ENCODE results near the gene GARNL3. TPM values are rescaled to one million over a fixed set of nuclear protein-coding genes. Genes with fewer than 3 reads are reported as not detected.

GARNL3 gene
- total RNA-seq, 5 donors from 2014 or later (not counting 1 experiment from before 2014, with no cell fraction given), result 3.3 to 5.7 (median 3.6) TPM

DNA sequence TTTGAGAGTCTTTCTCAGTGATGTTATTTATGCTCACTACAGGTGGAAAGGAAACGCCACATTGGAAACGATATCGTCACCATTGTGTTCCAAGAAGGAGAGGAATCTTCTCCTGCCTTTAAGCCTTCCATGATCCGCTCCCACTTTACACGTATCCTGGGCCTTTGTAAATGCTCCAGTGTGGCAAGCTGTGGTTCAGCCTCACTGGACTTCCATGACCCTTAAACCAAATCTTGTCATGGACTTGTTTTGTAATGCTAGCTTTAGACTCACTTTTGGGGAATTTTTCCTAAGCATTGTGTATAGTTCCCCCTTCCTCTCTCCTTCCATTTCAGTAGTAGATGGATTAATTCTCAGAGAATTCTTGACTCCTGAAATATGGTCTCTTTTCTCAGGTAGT is 71.5 kb downstream of the GARNL3 start:
- H3K9me3 ChIP-seq, result no peaks in the 10 kb centered on the region
- H3K4me1 Mint-ChIP-seq, result no peaks in the 10 kb centered on the region
- H3K4me3 ChIP-seq (ENCODE audit: control insufficient read depth in 1 of 2, extremely low read depth in 1 of 2, low read length in 1 of 2), result no peak overlapping the region
- H3K27me3 Mint-ChIP-seq, result peaks cover 0 to 14% of the 10 kb centered on the region in 2 donors
- WGBS (ENCODE audit: insufficient coverage), result 86% methylated on average over 3 of the region's 5 CpGs
- ATAC-seq (replicated peaks in 1 of 4), result no peak
- H3K27ac Mint-ChIP-seq, result no peak overlapping the region
- H3K4me3 Mint-ChIP-seq, result no peak overlapping the region
- H3K36me3 Mint-ChIP-seq, result no peaks in the 10 kb centered on the region
- ChIA-PET CTCF (no interaction called here), POLR2A (no interaction called here)
- no peak overlapping the region for H3K27ac ChIP-seq (ENCODE audit: low read length)
- H3K4me1 ChIP-seq (ENCODE audit: control insufficient read depth in 1 of 2, extremely low read depth in 1 of 2, insufficient read depth in 2 of 2, low read length in 2 of 2), result no peaks in the 10 kb centered on the region
- DNase-seq, result no peak
- H3K27me3 ChIP-seq (replicated peaks in 1 of 2; ENCODE audit: control insufficient read depth in 2 of 2, extremely low read depth in 1 of 2, insufficient read depth in 2 of 2, low read length in 1 of 2), result peaks cover 0 to 5% of the 10 kb centered on the region in 2 experiments
- no peaks in the 10 kb centered on the region for H3K9me3 Mint-ChIP-seq
- no peaks in the 10 kb centered on the region for H3K36me3 ChIP-seq (ENCODE audit: control insufficient read depth in 2 of 2, extremely low read depth in 1 of 2, insufficient read depth in 1 of 2, low read length in 1 of 2)

DNA sequence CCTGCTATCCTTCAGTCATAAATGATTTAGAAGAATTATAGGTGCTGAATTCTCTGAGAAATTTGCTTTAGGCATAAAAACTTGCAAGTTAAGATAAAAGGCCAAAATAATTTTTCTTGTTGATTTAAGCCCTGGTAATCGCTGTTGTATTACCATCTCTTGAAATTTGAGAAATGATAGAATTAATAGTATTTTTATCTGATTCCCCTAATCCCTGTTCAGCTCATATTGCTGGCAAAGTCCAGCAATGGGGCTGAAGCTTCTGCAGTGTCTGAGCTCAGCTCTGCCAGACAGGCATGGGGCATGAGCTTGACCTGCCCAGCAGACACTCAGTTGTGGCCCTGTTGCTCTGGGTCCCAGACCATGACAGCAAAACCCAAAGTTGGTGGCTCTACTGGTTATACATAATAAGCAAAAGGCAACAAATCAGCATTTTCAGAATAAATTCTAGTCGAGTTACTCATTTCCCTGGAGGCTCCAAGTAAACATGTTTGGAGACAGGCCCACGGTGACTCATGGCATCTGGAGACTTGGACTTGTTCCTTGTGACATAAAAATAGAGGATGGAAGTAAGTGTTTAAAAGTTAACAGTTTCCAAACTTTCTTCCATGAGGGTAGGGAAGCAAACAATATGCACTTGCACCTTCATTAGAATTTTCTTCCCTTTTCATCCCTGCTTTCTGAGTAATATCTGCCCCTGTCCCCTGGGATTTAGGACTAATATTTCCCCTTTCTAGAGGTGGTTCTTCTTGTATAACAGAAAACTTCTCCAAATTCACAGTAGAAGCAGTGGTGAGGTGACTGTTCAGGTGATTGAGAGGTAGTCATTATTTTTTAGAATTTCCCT is 72.2 kb downstream of the GARNL3 start:
- Histone ChIP-seq H3K9me3 (no peaks in the 10 kb centered on the region), H3K4me1 (ENCODE audit: control insufficient read depth in 1 of 2, extremely low read depth in 1 of 2, insufficient read depth in 2 of 2, low read length in 2 of 2) (no peaks in the 10 kb centered on the region), H3K27me3 (replicated peaks in 1 of 2; ENCODE audit: control insufficient read depth in 2 of 2, extremely low read depth in 1 of 2, insufficient read depth in 2 of 2, low read length in 1 of 2) (peaks cover 0 to 5% of the 10 kb centered on the region in 2 experiments), H3K36me3 (ENCODE audit: control insufficient read depth in 2 of 2, extremely low read depth in 1 of 2, insufficient read depth in 1 of 2, low read length in 1 of 2) (no peaks in the 10 kb centered on the region), H3K4me3 (ENCODE audit: control insufficient read depth in 1 of 2, extremely low read depth in 1 of 2, low read length in 1 of 2) (no peak overlapping the region), H3K27ac (ENCODE audit: low read length) (no peak overlapping the region)
- no peak for DNase-seq
- Mint-ChIP-seq H3K4me3 (no peak overlapping the region), H3K9me3 (no peaks in the 10 kb centered on the region), H3K27ac (no peak overlapping the region), H3K36me3 (peaks cover 3% of the 10 kb centered on the region), H3K27me3 (peaks cover 0 to 13% of the 10 kb centered on the region in 2 donors), H3K4me1 (no peaks in the 10 kb centered on the region)
- ChIA-PET CTCF (interaction anchor here in 1 of 2 donors (0.6 kb wide), 1 partner anchor 17 kb away, joined by 3 read pairs; no protein-coding TSS in a partner anchor), POLR2A (no interaction called here)
- WGBS (ENCODE audit: insufficient coverage), result 71% methylated on average over 1 of the region's 3 CpGs
- ATAC-seq (replicated peaks in 1 of 4), result no peak

DNA sequence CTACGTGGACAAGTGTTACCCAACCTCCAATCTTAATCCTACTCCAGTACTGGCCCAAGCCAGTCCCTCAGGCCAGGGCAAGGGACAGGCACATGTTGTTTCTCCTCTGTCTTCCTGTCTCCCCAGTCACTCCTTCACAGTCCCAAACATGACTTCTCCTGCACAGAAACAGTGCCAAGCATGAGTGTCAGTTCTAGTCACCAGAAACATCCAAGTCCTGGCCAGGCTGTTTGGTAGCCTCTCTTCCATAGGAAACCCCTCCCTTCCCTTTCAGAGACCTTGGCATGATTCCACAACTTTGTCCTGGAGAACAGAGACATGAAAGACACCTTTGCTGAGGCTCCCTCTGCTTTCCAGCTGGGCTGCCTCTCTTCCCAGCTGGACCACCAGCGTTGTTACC is 76.1 kb downstream of the GARNL3 start:
- ATAC-seq (replicated peaks in 1 of 4) (no peak), DNase-seq (no peak)
- Mint-ChIP-seq H3K4me1 (no peaks in the 10 kb centered on the region), H3K9me3 (no peaks in the 10 kb centered on the region), H3K36me3 (peaks cover 4% of the 10 kb centered on the region), H3K4me3 (no peak overlapping the region), H3K27me3 (peaks cover 0 to 8% of the 10 kb centered on the region in 2 donors), H3K27ac (no peak overlapping the region)
- WGBS (ENCODE audit: insufficient coverage), result 68% methylated on average over 2 of the region's 2 CpGs
- Histone ChIP-seq H3K4me3 (ENCODE audit: control insufficient read depth in 1 of 2, extremely low read depth in 1 of 2, low read length in 1 of 2) (no peak overlapping the region), H3K9me3 (no peaks in the 10 kb centered on the region), H3K27me3 (replicated peaks in 1 of 2; ENCODE audit: control insufficient read depth in 2 of 2, extremely low read depth in 1 of 2, insufficient read depth in 2 of 2, low read length in 1 of 2) (peaks cover 0 to 5% of the 10 kb centered on the region in 2 experiments), H3K4me1 (ENCODE audit: control insufficient read depth in 1 of 2, extremely low read depth in 1 of 2, insufficient read depth in 2 of 2, low read length in 2 of 2) (no peaks in the 10 kb centered on the region), H3K36me3 (ENCODE audit: control insufficient read depth in 2 of 2, extremely low read depth in 1 of 2, insufficient read depth in 1 of 2, low read length in 1 of 2) (no peaks in the 10 kb centered on the region), H3K27ac (ENCODE audit: low read length) (no peak overlapping the region)
- ChIA-PET POLR2A (no interaction called here), CTCF (no interaction called here)

DNA sequence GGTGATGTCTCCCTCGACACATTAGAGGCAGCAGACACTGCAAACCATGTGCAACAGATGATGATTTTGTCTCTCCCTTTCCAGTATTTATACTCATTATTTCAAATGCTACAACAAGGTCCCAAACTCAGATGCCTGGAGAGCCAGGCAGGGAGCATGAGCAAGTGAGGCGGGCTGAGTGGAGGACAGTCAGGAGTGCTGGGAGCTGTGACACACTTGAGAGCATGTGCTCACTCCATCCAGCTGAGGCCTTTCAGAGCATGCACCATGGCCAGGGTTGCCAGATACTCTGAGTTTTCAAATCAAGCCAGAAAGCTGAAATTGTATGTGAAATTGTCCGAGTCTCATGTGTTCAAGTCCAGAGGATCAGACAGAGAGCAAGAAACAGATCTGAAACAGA is 76.6 kb downstream of the GARNL3 start:
- WGBS (ENCODE audit: insufficient coverage), result 91% methylated on average over 3 of the region's 3 CpGs
- H3K36me3 Mint-ChIP-seq, result peaks cover 4% of the 10 kb centered on the region
- H3K27me3 ChIP-seq (replicated peaks in 1 of 2; ENCODE audit: control insufficient read depth in 2 of 2, extremely low read depth in 1 of 2, insufficient read depth in 2 of 2, low read length in 1 of 2), result peaks cover 0 to 5% of the 10 kb centered on the region in 2 experiments
- no peak overlapping the region for H3K27ac ChIP-seq (ENCODE audit: low read length)
- no peaks in the 10 kb centered on the region for H3K4me1 ChIP-seq (ENCODE audit: control insufficient read depth in 1 of 2, extremely low read depth in 1 of 2, insufficient read depth in 2 of 2, low read length in 2 of 2)
- H3K9me3 ChIP-seq, result no peaks in the 10 kb centered on the region
- no peaks in the 10 kb centered on the region for H3K9me3 Mint-ChIP-seq
- H3K4me3 ChIP-seq (ENCODE audit: control insufficient read depth in 1 of 2, extremely low read depth in 1 of 2, low read length in 1 of 2), result no peak overlapping the region
- CTCF ChIA-PET, result no interaction called here
- no peaks in the 10 kb centered on the region for H3K36me3 ChIP-seq (ENCODE audit: control insufficient read depth in 2 of 2, extremely low read depth in 1 of 2, insufficient read depth in 1 of 2, low read length in 1 of 2)
- H3K4me1 Mint-ChIP-seq, result no peaks in the 10 kb centered on the region
- DNase-seq (no peak), ATAC-seq (replicated peaks in 1 of 4) (no peak)
- POLR2A ChIA-PET, result no interaction called here
- peaks cover 0 to 8% of the 10 kb centered on the region in 2 donors for H3K27me3 Mint-ChIP-seq
- H3K27ac Mint-ChIP-seq, result no peak overlapping the region
- H3K4me3 Mint-ChIP-seq, result no peak overlapping the region

DNA sequence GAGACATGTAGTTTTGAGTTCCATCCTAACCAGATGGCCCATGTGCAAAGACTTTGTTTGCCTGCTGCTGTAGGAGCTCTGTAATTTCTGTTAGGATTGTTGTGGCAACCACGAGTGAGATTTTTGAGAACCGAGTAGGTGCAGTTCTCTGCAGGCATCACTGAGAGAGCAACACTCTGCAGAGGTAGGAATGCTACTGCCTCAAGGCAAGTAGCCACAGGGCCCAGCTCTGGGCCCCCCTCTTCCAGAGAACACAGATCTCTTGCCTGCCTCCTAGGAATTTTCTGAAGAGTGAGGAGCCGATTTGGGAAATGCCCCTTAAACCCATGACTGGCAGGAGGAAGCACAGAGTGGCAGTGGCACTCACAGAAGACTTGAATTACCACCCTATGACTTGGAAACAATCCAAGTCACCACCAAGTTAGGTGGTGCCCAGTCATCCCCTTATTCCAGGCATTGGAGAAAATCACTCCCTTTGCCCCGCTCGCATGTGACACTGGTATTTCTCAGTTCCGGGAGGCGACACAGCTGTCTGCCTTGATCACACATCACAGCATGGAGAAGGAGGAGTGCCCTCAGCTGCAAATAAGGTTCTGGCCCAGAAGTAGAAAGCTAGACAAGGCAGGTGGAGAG is 79.9 kb downstream of the GARNL3 start:
- H3K4me3 ChIP-seq (ENCODE audit: control insufficient read depth in 1 of 2, extremely low read depth in 1 of 2, low read length in 1 of 2), result no peak overlapping the region
- Mint-ChIP-seq H3K9me3 (no peaks in the 10 kb centered on the region), H3K27ac (no peak overlapping the region), H3K4me1 (no peaks in the 10 kb centered on the region), H3K27me3 (peaks cover 2 to 17% of the 10 kb centered on the region in 2 donors), H3K36me3 (peaks cover 4% of the 10 kb centered on the region), H3K4me3 (no peak overlapping the region)
- DNase-seq, result no peak
- WGBS (ENCODE audit: insufficient coverage), result 88% methylated on average over 5 of the region's 7 CpGs
- POLR2A ChIA-PET, result interaction anchor here in 1 of 2 donors (0.6 kb wide), 1 partner anchor 29 kb away, joined by 3 read pairs; no protein-coding TSS in a partner anchor
- CTCF ChIA-PET, result no interaction called here
- ATAC-seq (replicated peaks in 1 of 4), result no peak
- H3K27me3 ChIP-seq (replicated peaks in 1 of 2; ENCODE audit: control insufficient read depth in 2 of 2, extremely low read depth in 1 of 2, insufficient read depth in 2 of 2, low read length in 1 of 2), result peaks cover 0 to 5% of the 10 kb centered on the region in 2 experiments
- H3K9me3 ChIP-seq, result no peaks in the 10 kb centered on the region
- no peaks in the 10 kb centered on the region for H3K4me1 ChIP-seq (ENCODE audit: control insufficient read depth in 1 of 2, extremely low read depth in 1 of 2, insufficient read depth in 2 of 2, low read length in 2 of 2)
- H3K36me3 ChIP-seq (ENCODE audit: control insufficient read depth in 2 of 2, extremely low read depth in 1 of 2, insufficient read depth in 1 of 2, low read length in 1 of 2), result no peaks in the 10 kb centered on the region
- no peak overlapping the region for H3K27ac ChIP-seq (ENCODE audit: low read length)

DNA sequence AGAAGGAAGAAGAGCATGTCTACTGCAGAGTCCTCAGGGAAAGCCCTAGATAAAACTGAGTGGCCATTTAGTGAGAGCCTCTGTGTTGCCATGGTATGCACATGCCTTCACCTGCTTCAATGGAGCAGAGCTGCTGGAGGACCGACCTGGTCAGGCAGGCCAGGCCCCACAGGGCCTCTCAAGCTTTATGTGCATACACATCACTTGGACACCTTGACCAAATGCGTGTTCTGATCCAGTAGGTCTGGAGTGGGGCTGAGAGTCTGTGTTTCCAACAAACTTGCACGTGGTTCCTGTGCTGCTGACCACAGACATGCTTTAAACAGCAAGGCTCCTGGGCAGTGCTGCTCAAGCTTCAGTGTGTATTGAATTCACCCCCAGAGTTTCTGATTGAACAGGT is 81.0 kb downstream of the GARNL3 start:
- H3K4me1 Mint-ChIP-seq, result no peaks in the 10 kb centered on the region
- no peaks in the 10 kb centered on the region for H3K9me3 Mint-ChIP-seq
- 43% methylated on average over 2 of the region's 3 CpGs for WGBS (ENCODE audit: insufficient coverage)
- DNase-seq, result no peak
- H3K27me3 Mint-ChIP-seq, result peaks cover 4 to 17% of the 10 kb centered on the region in 2 donors
- Histone ChIP-seq H3K4me1 (ENCODE audit: control insufficient read depth in 1 of 2, extremely low read depth in 1 of 2, insufficient read depth in 2 of 2, low read length in 2 of 2) (no peaks in the 10 kb centered on the region), H3K36me3 (ENCODE audit: control insufficient read depth in 2 of 2, extremely low read depth in 1 of 2, insufficient read depth in 1 of 2, low read length in 1 of 2) (no peaks in the 10 kb centered on the region), H3K27me3 (replicated peaks in 1 of 2; ENCODE audit: control insufficient read depth in 2 of 2, extremely low read depth in 1 of 2, insufficient read depth in 2 of 2, low read length in 1 of 2) (peaks cover 2 to 5% of the 10 kb centered on the region in 2 experiments), H3K4me3 (ENCODE audit: control insufficient read depth in 1 of 2, extremely low read depth in 1 of 2, low read length in 1 of 2) (no peak overlapping the region), H3K9me3 (no peaks in the 10 kb centered on the region), H3K27ac (ENCODE audit: low read length) (no peak overlapping the region)
- ChIA-PET POLR2A (no interaction called here), CTCF (no interaction called here)
- peaks cover 4% of the 10 kb centered on the region for H3K36me3 Mint-ChIP-seq
- no peak overlapping the region for H3K4me3 Mint-ChIP-seq
- no peak for ATAC-seq (replicated peaks in 1 of 4)
- no peak overlapping the region for H3K27ac Mint-ChIP-seq
